ENCODE results near the gene TAB2.
A peak's percentile ranks its signal among the peaks of the same experiment; 100 is the strongest.

TAB2 gene, protein sequence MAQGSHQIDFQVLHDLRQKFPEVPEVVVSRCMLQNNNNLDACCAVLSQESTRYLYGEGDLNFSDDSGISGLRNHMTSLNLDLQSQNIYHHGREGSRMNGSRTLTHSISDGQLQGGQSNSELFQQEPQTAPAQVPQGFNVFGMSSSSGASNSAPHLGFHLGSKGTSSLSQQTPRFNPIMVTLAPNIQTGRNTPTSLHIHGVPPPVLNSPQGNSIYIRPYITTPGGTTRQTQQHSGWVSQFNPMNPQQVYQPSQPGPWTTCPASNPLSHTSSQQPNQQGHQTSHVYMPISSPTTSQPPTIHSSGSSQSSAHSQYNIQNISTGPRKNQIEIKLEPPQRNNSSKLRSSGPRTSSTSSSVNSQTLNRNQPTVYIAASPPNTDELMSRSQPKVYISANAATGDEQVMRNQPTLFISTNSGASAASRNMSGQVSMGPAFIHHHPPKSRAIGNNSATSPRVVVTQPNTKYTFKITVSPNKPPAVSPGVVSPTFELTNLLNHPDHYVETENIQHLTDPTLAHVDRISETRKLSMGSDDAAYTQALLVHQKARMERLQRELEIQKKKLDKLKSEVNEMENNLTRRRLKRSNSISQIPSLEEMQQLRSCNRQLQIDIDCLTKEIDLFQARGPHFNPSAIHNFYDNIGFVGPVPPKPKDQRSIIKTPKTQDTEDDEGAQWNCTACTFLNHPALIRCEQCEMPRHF

DNA sequence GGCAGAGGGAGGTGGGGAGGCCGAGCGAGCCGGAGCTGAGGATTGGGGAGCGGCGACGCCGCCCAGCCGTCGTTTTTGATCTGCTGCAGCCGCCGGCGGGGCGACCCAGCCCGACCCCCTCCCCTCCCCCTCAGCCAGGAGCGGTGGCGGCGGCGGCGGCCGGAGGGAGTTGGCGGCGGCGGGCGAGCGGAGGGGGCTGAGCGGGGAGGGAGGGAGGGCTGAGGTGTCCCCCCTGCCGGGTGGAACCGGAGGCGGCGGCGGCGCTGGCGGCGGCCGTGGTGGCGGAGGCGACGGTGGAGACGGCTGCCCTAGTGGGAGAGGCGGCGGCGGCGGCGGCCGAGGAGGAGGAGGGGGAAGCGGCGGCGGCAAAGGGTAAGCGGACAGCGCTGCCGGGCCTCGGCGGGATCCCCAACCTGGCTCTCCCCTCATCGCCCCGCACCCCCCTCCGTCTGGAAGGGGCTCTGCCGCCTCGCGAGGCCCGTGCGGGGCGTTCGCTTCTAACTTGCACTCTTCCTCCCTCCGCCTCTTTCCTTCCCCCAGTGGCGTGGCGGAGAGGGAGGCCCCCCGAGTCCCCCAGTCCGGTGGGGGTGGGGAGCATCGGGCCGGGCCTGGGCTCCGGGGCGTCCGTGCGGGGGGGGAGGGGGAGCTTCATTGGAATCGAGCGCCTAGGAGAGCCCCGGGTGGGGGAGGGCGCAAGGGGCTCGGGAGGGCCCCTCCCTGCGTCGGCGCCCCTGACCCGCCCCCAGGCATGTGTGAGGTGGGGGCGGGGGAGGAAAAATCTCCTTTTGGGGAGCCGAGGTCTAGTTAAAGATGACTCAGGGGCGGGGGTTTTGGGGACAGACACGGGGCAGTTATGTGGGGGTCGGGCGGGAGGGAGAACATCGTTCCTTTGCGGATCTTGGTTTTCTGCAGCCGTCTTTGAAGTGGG lies at the start of gene TAB2:
TAB2 (plus strand) TSS at position 69 of the 928 bp plus-strand sequence. CDS start 52,286 bp downstream, outside the sequence.
- DNase-seq (ENCODE audit: low read depth in 3 of 3, low spot score in 1 of 3) = peak; percentile 63 to 76 (median 65)

- DNase-seq (ENCODE audit: low read depth in 3 of 3, low spot score in 1 of 3) = no peak
These were observed 49.4 kb upstream of the TAB2 start for GRCh38 chr6:149268146-149268545.

- no peak for DNase-seq (ENCODE audit: low read depth in 3 of 3, low spot score in 1 of 3)
These were observed 48.7 kb upstream of the TAB2 start for GRCh38 chr6:149268768-149269167.

- DNase-seq (ENCODE audit: low read depth in 3 of 3, low spot score in 1 of 3) = no peak
These were observed 46.9 kb upstream of the TAB2 start for GRCh38 chr6:149270616-149271015.

DNA sequence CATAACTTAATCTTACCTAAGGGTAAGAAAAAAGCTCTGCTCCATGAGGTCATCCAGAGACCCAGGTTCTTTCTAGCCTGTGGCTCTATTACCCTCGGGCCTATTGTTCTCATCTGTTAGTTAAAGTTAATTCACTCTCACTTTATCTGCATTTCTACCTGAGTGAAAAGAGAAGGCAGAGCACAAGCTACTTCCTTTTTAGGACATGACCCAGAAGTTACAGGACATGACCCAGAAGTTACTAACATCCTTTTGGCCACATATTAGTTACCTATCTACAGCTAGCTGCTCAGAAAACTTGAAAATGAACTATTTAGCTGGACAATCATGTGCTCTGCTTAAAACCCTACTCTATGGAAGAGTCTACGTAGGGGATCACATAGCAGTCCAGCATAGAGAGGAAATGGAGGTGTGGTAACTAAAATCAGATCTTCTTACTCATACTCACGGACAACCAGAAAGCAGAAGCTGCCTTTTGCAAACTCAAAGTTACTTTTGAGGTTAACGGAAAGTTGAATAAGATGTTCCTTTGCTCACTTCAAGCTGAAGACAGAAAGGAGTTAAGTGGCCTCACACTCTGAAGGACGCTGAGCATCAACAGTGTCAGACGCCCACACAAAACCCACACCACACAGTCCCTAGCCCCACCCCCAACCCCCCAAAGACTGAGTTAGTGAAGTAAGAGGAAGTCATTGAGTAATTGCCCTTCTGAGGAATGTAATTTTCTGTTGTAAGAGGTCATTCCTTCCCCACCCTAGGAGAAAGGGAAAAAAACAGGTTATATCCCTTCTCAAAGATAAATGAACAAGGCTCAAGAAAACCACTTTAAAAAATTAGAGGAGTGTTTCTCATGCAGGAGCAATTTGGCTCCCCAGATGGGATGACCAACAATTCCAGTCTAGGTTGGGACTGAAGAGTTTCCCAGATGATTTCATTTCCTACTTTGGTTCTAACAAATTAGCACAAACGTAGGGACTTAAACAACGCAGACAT lies 45.9 kb upstream of the TAB2 start:
- peak; percentile 9 to 33 (median 12) for DNase-seq (ENCODE audit: low read depth in 3 of 3, low spot score in 1 of 3)

DNA sequence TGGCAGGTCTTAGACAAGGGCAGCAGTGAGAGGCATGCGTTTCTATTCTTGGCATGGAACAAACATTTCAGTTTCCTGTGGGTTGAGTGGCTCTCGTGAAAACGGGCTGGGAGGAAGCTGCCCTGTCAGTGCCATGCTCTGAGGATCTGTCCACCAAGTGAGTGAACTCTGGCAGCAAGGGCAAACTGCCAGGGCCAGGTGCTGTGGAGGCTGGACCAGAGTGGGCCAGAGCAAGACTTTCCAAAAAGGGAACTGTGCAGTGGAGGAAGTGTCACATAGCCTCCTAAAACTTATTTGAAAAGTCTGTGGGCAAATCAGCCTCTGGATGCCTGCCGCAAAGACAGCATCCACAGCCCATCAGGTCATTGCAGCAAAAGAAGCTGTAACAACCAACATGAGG lies 44.2 kb upstream of the TAB2 start:
- DNase-seq (ENCODE audit: low read depth in 3 of 3, low spot score in 1 of 3) = no peak

- DNase-seq (ENCODE audit: low read depth in 3 of 3, low spot score in 1 of 3) = no peak
These were observed 41.9 kb upstream of the TAB2 start for GRCh38 chr6:149275621-149276020.

GRCh38 chr6:149277621-149278020 lies 39.9 kb upstream of the TAB2 start:
- DNase-seq (ENCODE audit: low read depth in 3 of 3, low spot score in 1 of 3) = no peak

GRCh38 chr6:149278997-149279396 lies 38.5 kb upstream of the TAB2 start:
- DNase-seq (ENCODE audit: low read depth in 3 of 3, low spot score in 1 of 3) = no peak

GRCh38 chr6:149284904-149285303 lies 32.6 kb upstream of the TAB2 start:
- DNase-seq (ENCODE audit: low read depth in 3 of 3, low spot score in 1 of 3) = no peak

GRCh38 chr6:149285626-149286025 lies 31.9 kb upstream of the TAB2 start:
- DNase-seq (ENCODE audit: low read depth in 3 of 3, low spot score in 1 of 3) = no peak

DNA sequence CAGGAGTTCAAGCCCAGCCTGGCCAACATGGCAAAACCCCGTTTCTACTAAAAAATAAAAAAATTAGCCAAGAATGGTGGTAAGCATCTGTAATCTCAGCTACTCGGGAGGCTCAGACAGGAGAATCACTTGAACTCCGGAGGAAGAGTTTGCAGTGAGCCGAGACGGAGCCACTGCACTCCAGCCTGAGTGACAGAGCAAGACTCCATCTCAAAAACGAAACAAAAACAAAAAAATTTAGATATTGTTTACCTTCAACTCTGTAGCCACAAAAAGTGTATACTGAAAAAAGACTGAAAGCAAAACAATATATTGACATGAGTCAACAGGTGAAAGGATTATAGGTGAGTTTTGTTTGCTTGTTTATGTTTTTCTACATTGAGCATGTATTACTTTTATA lies 30.6 kb upstream of the TAB2 start:
- no peak for DNase-seq (ENCODE audit: low read depth in 3 of 3, low spot score in 1 of 3)

DNA sequence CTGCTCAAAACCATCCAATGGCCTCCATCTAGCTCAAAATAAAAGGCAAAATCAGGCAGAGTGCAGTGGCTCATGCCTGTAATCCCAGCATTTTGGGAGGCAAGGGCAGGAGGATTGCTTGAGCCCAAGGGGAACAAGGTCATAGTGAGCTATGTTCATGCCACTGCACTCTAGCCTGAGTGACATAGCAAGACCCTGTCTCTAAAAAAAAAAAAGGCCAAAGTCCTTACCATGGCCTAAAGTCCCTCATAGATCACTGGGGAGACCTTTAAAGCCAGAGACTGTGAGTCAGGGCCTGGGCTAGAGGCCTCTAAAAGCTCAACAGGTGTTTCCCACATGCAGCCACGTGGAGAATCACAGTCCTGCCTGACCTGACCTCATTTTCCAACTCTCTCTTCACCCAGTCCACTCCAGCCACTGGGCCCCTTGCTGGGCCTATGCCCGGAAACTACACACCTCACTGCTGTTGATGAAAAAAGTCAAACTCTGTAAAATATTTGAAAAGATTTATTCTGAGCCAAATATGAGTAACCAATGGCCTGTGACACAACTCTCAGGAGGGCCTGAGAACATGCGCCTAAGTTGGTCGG lies 28.2 kb upstream of the TAB2 start:
- DNase-seq (ENCODE audit: low read depth in 3 of 3, low spot score in 1 of 3) = no peak

DNA sequence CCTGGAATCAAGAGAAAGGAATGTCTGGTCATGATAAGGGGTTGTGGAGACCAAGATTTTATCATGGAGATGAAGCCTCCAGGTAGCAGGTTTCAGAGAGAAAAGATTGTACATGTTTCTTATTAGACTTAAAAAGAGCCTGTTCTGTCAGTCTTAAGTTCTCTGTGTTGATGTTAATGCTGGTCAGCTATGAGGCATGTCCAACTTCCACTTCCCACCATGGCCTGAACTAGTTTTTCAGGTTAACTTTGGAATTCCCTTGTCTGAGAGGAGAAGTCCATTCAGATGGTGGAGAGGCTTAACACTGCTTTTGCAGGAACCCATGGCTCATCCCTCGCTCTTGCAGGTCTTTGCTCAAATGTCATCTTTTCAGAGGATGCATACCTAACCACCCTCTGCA lies 27.5 kb upstream of the TAB2 start:
- no peak for DNase-seq (ENCODE audit: low read depth in 3 of 3, low spot score in 1 of 3)

DNA sequence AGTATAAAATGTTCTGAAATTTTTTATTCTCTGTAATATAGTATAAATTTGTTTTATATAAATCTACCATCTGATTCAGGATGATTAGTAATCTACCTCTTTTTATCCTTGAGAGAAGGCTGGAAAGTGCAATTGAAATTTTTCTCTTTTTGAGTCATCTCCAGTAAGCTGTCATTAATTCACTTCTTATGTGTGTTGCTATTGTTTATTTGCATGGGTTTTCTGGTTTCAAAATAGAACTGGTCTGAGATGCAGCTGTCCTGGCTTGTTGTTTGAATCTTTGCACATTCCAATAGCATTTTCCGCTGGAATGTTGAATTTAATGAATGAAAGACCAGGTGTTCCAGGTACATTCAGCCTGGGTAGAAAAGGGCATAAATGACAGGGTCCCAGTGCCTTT lies 24.3 kb upstream of the TAB2 start:
- no peak for DNase-seq (ENCODE audit: low read depth in 3 of 3, low spot score in 1 of 3)

DNA sequence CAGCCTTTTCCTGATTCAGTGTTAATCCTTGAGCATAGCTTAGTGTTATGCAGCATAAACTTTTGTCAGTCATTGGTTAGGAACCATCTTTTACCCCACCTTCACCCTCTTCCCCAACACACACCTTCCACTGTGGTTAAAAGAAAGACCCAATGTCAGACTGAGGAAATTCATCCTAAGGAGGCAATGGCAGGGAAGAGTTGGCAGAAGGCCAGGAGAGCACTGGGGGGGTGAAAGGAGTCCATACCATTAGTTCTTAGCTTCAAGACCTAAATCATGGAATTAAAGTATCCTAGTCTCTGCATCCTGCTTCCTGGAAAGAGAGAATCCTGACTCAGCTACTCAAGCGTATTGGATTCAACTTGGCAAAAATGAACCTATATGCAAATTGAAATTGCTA lies 16.9 kb upstream of the TAB2 start:
- DNase-seq (ENCODE audit: low read depth in 3 of 3, low spot score in 1 of 3) = no peak

GRCh38 chr6:149302723-149303122 lies 14.8 kb upstream of the TAB2 start:
- no peak for DNase-seq (ENCODE audit: low read depth in 3 of 3, low spot score in 1 of 3)

GRCh38 chr6:149303468-149303867 lies 14.0 kb upstream of the TAB2 start:
- DNase-seq (ENCODE audit: low read depth in 3 of 3, low spot score in 1 of 3) = no peak

- no peak for DNase-seq (ENCODE audit: low read depth in 3 of 3, low spot score in 1 of 3)
These were observed 12.1 kb upstream of the TAB2 start for GRCh38 chr6:149305372-149305771.

- DNase-seq (ENCODE audit: low read depth in 3 of 3, low spot score in 1 of 3) = no peak
These were observed 10.5 kb upstream of the TAB2 start for GRCh38 chr6:149306967-149307366.

Data from stimulated activated CD4-positive, alpha-beta T cell treated with anti-CD3 and anti-CD28 coated beads, TNF-alpha, amount 100 ng/mL, for 1 hour (primary cell).